Erythroblast (primary cell): Measurements from ENCODE around the gene ERICH2.
A peak's percentile ranks its signal among the peaks of the same experiment; 100 is the strongest.
"Not testable (repeated sequence)": the region's sequence is repeated elsewhere in the genome, so short reads cannot be mapped to it uniquely, and the experiment has no call there.

Experiments used
- DNase-seq, 2 experiments: peaks; one replicate each; lab custom pipeline; 2025; lab: John Stamatoyannopoulos, UW
- GATA1 ChIP-seq: IDR thresholded peaks from 2 replicates; pipeline ENCODE4 v1.6.1; 2011; ENCODE audit warnings: low read depth, mild to moderate bottlenecking, control low read depth, low read length, moderate library complexity
- POLR2A ChIP-seq: IDR thresholded peaks from 2 replicates; pipeline ENCODE4 v1.6.1; 2011; ENCODE audit warnings: mild to moderate bottlenecking, low read length

Gene ERICH2

GRCh38 chr2:170742896-170743529, 27.2 kb upstream of the ERICH2 start:
- no peak for TF ChIP-seq POLR2A
- no peak for TF ChIP-seq GATA1

GRCh38 chr2:170743530-170744239, 26.5 kb upstream of the ERICH2 start:
- no peak for TF ChIP-seq GATA1
- TF ChIP-seq POLR2A = no peak
- peak; percentile 31 to 49 for DNase-seq

More at GRCh38 chr2:170742896-170743529, 27.2 kb upstream of the ERICH2 start:
- no peak for DNase-seq

GRCh38 chr2:170744248-170745002, 25.8 kb upstream of the ERICH2 start:
- no peak for DNase-seq
- TF ChIP-seq GATA1 = no peak
- no peak for TF ChIP-seq POLR2A

- no peak for DNase-seq
- TF ChIP-seq GATA1 (no peak), POLR2A (no peak)
Observed at GRCh38 chr2:170745305-170745704, 24.9 kb upstream of the ERICH2 start.

- DNase-seq = no peak
- no peak for TF ChIP-seq GATA1
- no peak for TF ChIP-seq POLR2A
Observed at GRCh38 chr2:170747921-170748320, 22.3 kb upstream of the ERICH2 start.

GRCh38 chr2:170751555-170751954, 18.6 kb upstream of the ERICH2 start:
- DNase-seq = not testable (repeated sequence)

GRCh38 chr2:170761572-170761971, 8.6 kb upstream of the ERICH2 start:
- TF ChIP-seq GATA1 = no peak
- TF ChIP-seq POLR2A = no peak
- DNase-seq = no peak

GRCh38 chr2:170762760-170763159, 7.4 kb upstream of the ERICH2 start:
- TF ChIP-seq POLR2A (no peak), GATA1 (no peak)
- no peak for DNase-seq

- DNase-seq = no peak
Observed at GRCh38 chr2:170763232-170763631, 6.9 kb upstream of the ERICH2 start.

GRCh38 chr2:170764880-170765261, 5.3 kb upstream of the ERICH2 start:
- TF ChIP-seq POLR2A = no peak
- no peak for DNase-seq

More at GRCh38 chr2:170763232-170763631, 6.9 kb upstream of the ERICH2 start:
- no peak for TF ChIP-seq GATA1

- no peak for TF ChIP-seq GATA1
- no peak for TF ChIP-seq POLR2A
Observed at GRCh38 chr2:170766693-170767092, 3.5 kb upstream of the ERICH2 start.

GRCh38 chr2:170770606-170771420, 635 bp downstream of the ERICH2 start:
- TF ChIP-seq POLR2A (no peak), GATA1 (no peak)
- DNase-seq = peak; percentile 83 to 86

More at GRCh38 chr2:170766693-170767092, 3.5 kb upstream of the ERICH2 start:
- no peak for DNase-seq

- TF ChIP-seq GATA1 (no peak), POLR2A (no peak)
- no peak for DNase-seq
Observed at GRCh38 chr2:170771421-170771937, 1.3 kb downstream of the ERICH2 start.
